ENCODE data around the gene CELSR1.

CELSR1 gene

GRCh38 chr22:46546466-46547178 is 9.2 kb upstream of the CELSR1 start:
- no peak for DNase-seq (ENCODE audit: low spot score)
- no peak for TF ChIP-seq CTCF (IDR thresholded peaks at IDR 0.05; ENCODE audit: extremely low read depth, insufficient read depth, missing control alignments)
- in situ Hi-C loops (cut with MboI; ENCODE audit: low pct_unique_long_range_greater_than_20kb, low sequenced_read_pairs, unreplicated experiment) = no loop called here

DNA sequence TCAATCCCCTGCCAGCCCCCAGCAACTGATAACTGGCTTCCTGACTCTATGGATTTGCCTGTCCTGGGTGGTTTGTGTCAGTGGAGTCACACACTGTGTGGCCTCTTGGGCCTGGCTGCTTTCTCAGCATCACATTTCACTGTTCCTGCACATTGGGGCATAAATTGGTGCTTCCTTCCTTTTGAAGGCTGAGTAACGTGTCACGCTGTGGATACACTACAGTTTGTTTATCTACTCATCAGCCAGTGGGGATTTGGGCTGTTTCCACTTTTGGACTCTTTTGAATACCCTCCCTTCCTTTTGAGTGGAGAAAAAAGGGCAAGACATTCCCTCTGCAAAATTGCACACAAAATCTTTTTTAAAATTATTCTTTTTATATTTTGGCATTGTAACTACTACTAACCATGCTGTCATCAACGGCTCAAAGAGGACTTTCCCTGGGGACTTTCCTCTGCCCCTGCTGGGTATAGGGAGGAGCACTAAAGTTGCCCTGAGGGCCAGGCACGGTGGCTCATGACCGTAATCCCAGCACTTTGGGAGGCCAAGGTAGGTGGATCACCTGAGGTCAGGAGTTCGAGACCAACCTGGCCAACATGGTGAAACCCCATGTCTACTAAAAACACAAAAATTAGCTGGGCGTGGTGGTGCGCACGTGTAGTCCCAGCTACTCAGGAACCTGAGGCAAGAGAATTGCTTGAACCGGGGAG is 7.8 kb upstream of the CELSR1 start:
- TF ChIP-seq CTCF (IDR thresholded peaks at IDR 0.05; ENCODE audit: extremely low read depth, insufficient read depth, missing control alignments) = no peak
- in situ Hi-C loops (cut with MboI; ENCODE audit: low pct_unique_long_range_greater_than_20kb, low sequenced_read_pairs, unreplicated experiment) = no loop called here
- no peak for DNase-seq (ENCODE audit: low spot score)

- DNase-seq (ENCODE audit: low spot score) = peak; percentile 94
- TF ChIP-seq CTCF (IDR thresholded peaks at IDR 0.05; ENCODE audit: extremely low read depth, insufficient read depth, missing control alignments) = peak; percentile 99
- in situ Hi-C loops (cut with MboI; ENCODE audit: low pct_unique_long_range_greater_than_20kb, low sequenced_read_pairs, unreplicated experiment) = no loop called here
Observed at GRCh38 chr22:46542011-46542985, 4.9 kb upstream of the CELSR1 start.

- in situ Hi-C loops (cut with MboI; ENCODE audit: low pct_unique_long_range_greater_than_20kb, low sequenced_read_pairs, unreplicated experiment) = no loop called here
- no peak for DNase-seq (ENCODE audit: low spot score)
- TF ChIP-seq CTCF (IDR thresholded peaks at IDR 0.05; ENCODE audit: extremely low read depth, insufficient read depth, missing control alignments) = no peak
Observed at GRCh38 chr22:46541536-46541935, 4.1 kb upstream of the CELSR1 start.

DNA sequence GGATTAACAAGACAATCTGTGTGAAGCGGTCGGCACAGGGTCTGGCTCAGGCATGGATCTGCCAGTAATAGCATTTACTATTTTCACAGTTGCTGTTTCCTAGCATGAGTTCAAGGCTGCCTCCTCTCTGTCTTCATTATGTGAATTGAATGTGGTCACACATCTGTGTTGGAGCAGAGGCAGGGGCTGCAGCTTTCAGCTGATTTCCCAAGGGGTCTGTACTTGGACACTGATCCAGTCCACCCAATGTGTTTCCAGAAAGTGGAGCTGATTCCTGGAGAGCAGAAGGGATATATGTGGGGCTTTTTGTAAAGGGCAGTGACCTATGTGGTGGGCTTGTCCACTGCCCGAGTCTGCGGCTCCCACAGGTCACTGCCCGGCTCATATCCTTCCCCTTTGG is 3.5 kb upstream of the CELSR1 start:
- TF ChIP-seq CTCF (IDR thresholded peaks at IDR 0.05; ENCODE audit: extremely low read depth, insufficient read depth, missing control alignments) = no peak
- DNase-seq (ENCODE audit: low spot score) = no peak
- in situ Hi-C loops (cut with MboI; ENCODE audit: low pct_unique_long_range_greater_than_20kb, low sequenced_read_pairs, unreplicated experiment) = no loop called here

- TF ChIP-seq CTCF (IDR thresholded peaks at IDR 0.05; ENCODE audit: extremely low read depth, insufficient read depth, missing control alignments) = no peak
- no peak for DNase-seq (ENCODE audit: low spot score)
- in situ Hi-C loops (cut with MboI; ENCODE audit: low pct_unique_long_range_greater_than_20kb, low sequenced_read_pairs, unreplicated experiment) = no loop called here
Observed at GRCh38 chr22:46539169-46539568, 1.7 kb upstream of the CELSR1 start.

Data from GM13977 (cell line).